Uterus (tissue), 2 donors: Measurements from ENCODE around the gene DNM1.

Experiments
- CTCF ChIP-seq, 4 experiments: fragments of 200-600 bp in 2 of 4; fragments of 450-650 bp in 2 of 4; sonication (generic) in 2 of 4; IDR thresholded peaks; one replicate each; pipeline ENCODE4 v1.5.1; 2016 to 2019; ENCODE audit warnings: antibody characterized with exemption in 4 of 4, mild to moderate bottlenecking in 2 of 4, moderate library complexity in 1 of 4
- POLR2A ChIP-seq, 2 donors: fragments of 450-650 bp; IDR thresholded peaks; one replicate each; pipeline ENCODE4 v1.6.1; 2016; ENCODE audit warnings: antibody characterized with exemption in 2 of 2, mild to moderate bottlenecking in 1 of 2, moderate library complexity in 1 of 2

GRCh38 chr9:128175726-128176125, 27.5 kb upstream of the DNM1 start:
- TF ChIP-seq CTCF (IDR thresholded peaks at IDR 0.05) (no peak), POLR2A (IDR thresholded peaks at IDR 0.05) (no peak)
